GM19240 (cell line): Measurements from ENCODE around the gene RBMS3.
"Not testable (repeated sequence)": the region's sequence is repeated elsewhere in the genome, so short reads cannot be mapped to it uniquely, and the experiment has no call there.

ENCODE experiments used
- DNase-seq: peaks from one replicate; pipeline ENCODE4 v3.0.0; 2011; ENCODE audit warnings: low spot score; ENCODE audit not compliant: insufficient read length

The RBMS3 gene

GRCh38 chr3:29427266-29428103 is 146.6 kb downstream of the RBMS3 start:
- no peak for DNase-seq

DNA sequence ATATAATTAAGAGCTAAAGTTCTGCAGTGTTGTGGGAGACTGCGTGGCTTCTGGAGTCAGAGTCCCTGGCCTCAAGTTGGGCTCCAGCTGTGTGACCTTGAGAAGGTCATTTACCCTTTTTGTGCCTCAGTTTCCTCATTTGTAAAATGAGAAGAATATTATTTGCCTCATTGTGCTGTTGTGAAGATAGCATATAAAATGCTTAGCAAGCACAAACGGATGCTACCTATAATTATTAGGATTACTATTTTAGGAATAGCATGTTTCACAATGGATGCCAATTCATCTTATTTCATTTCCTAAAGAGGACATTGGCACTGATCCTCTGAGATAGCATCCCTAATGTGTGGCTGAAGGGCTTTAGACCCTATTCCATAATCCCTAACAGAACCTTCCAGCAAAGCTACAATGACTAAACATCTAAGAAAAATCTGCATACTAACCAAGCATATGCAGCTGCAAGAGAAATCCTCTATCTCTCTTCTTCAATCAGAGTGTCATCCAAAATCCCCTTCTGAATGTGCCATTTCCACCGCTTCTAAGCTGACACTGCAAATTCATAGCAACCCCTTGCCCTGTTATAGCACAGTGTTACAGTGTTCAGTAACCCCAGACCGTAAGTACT is 148.3 kb downstream of the RBMS3 start:
- DNase-seq, result no peak

GRCh38 chr3:29430558-29430971 is 149.7 kb downstream of the RBMS3 start:
- DNase-seq, result no peak

- no peak for DNase-seq
Measured at GRCh38 chr3:29436612-29437323, 155.9 kb downstream of the RBMS3 start.

GRCh38 chr3:29438580-29438979 is 157.7 kb downstream of the RBMS3 start:
- DNase-seq, result no peak

GRCh38 chr3:29440413-29441305 is 159.8 kb downstream of the RBMS3 start:
- DNase-seq, result no peak

- no peak for DNase-seq
Measured at GRCh38 chr3:29441422-29441821, 160.6 kb downstream of the RBMS3 start.

DNA sequence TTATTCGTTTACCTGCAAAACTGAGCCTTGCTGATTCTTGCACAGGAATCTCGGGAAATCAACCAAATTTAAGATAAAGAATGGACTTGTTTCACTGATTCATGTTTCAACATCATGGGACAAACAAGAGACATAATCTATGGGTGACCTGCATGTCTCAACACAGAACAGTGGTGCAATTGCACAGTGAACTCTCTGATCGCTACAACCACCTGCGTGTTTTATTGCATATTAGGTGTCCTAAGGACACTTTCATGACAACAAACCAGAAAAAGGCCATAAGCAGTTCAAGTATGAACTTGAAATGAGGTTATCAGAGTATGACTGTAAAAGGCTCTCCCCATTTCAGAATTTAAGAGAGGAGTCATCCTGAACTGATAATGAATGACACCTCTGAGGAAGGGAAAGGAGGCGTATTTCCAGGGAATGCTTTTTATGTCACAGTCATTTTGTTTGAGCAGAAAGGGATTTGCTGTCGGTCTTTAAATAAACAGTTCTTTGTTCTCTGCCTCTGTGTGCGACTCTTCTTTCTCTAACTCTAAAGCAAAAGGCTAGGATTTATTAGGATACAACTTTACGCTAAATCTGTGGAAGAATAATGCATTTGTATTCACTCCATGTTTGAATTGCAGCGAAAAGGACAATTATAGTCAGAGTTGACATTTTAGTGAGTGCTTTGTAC is 167.2 kb downstream of the RBMS3 start:
- no peak for DNase-seq

DNA sequence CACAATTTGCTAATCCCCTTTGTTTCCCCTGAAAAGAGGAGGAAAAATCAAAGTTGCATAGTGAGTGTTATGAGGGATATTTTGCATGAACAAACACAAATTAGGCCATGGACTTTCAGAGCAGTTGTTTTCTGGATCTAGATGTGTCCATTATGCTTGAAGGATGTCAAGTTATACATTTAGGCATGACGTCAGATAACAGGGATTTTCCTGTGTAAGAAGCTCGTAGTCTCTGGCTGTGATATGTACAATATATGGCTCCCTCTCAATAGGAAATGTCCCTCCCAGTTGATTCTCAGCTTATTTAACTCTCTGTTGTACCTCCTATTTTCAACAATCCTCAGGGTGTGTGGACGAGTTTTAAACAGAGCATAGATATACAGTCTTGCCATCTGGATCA is 171.0 kb downstream of the RBMS3 start:
- DNase-seq, result no peak

GRCh38 chr3:29452934-29453283 is 172.0 kb downstream of the RBMS3 start:
- DNase-seq, result no peak

- DNase-seq, result no peak
Measured at GRCh38 chr3:29453284-29454001, 172.6 kb downstream of the RBMS3 start.

- DNase-seq, result no peak
Measured at GRCh38 chr3:29454161-29454611, 173.3 kb downstream of the RBMS3 start.

DNA sequence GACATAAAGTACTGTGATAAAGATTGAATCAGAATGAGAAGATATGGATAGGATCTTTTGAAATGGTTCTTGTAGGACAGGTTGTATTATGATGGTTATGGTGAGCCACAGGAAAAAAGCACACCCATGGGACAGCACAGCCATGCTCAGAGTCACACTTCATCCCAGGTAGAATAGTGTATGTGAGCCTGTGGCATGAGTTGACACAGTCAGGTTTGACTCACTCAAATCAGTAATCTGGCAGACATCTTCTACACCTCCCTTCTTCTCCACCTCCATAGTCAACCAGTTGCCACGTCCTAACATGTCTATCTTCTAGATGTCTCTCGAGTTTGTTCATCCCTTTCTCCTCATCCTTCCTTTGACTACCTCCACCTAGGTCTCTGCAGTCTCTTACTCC is 176.0 kb downstream of the RBMS3 start:
- no peak for DNase-seq

GRCh38 chr3:29463304-29463703 is 182.4 kb downstream of the RBMS3 start:
- DNase-seq, result no peak

- DNase-seq, result no peak
Measured at GRCh38 chr3:29465836-29466235, 185.0 kb downstream of the RBMS3 start.

DNA sequence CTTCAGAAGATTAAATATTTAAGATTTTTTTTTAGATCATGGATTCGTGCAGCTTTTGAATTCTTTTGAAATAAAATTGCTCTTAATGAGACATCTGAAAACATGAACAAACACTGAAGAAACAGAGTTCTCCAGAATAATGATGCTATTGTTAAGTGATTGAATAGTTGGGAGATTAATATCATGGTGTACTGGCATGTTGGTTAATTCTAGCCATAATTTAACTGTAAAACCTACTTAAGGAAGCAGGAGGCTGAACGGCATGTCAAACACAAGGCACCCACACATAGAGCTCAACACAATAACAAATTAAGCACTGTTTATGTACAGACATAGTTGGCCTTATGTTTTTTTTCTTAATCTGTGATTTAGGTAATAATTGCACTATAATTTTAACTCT is 185.6 kb downstream of the RBMS3 start:
- DNase-seq, result no peak

DNA sequence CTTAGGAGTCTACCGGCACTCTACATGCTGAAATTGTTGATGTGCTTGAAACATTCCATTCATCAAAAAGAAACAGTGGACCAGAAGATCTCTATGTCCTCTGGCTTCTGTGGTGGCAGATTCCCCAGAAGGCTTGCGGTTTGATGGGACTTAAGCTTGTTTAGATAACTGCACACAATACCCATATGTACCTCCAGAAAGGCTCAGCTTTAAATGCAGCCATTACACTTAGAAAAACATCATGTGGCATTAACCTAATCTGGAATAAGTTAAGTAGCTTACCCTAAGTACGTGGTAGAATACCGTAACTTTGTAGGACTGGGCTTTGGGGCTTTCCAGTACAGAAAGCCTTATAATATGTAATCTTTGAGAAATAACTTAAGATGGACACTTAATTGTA is 187.3 kb downstream of the RBMS3 start:
- no peak for DNase-seq

DNA sequence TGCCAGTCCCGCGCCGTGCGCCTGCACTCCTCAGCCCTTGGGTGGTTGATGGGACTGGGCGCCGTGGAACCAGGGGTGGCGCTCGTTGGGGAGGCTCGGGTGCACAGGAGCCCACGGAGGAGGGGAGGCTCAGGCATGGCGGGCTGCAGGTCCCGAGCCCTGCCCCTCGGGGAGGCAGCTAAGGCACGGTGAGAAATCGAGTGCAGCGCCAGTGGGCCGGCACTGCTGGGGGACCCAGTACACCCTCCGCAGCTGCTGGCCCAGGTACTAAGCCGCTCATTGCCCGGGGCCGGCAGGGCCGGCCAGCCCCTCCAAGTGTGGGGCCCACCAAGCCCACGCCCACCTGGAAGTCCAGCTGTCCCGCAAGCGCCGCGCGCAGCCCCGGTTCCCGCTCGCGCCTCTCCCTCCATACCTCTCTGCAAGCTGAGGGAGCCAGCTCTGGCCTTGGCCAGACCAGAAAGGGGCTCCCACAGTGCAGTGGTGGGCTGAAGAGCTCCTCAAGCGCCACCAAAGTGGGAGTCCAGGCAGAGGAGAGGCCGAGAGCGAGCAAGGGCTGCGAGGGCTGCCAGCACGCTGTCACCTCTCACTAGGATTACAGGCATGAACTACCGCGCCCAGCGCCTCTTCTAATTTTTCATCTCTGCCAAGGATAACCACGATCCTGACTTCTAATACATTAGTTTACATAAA is 192.8 kb downstream of the RBMS3 start:
- DNase-seq, result not testable (repeated sequence)

- no peak for DNase-seq
Measured at GRCh38 chr3:29475305-29475840, 194.5 kb downstream of the RBMS3 start.
